Stimulated activated naive CD8-positive, alpha-beta T cell treated with anti-CD3 and anti-CD28 coated beads, Interleukin-15, Interleukin-2, amounts not matched to agents 100 ng/mL and 50 ng/mL, for 24 hours (primary cell): Measurements from ENCODE around the gene CASTOR1.

Experiments used
- H3K27ac Mint-ChIP-seq: one replicate; pipeline ENCODE4 v1.8.0; 2021; ENCODE audit warnings: mild to moderate bottlenecking, mixed read lengths
- H3K27me3 Mint-ChIP-seq: one replicate; pipeline ENCODE4 v1.8.0; 2021; ENCODE audit warnings: mixed read lengths
- H3K36me3 Mint-ChIP-seq: one replicate; pipeline ENCODE4 v1.8.0; 2021; ENCODE audit warnings: low read depth, mixed read lengths
- H3K4me1 Mint-ChIP-seq: one replicate; pipeline ENCODE4 v1.8.0; 2021; ENCODE audit warnings: low read depth, mixed read lengths
- H3K4me3 Mint-ChIP-seq: one replicate; pipeline ENCODE4 v1.8.0; 2021; ENCODE audit warnings: mild to moderate bottlenecking, mixed read lengths
- H3K9me3 Mint-ChIP-seq: one replicate; pipeline ENCODE4 v1.8.0; 2021; ENCODE audit warnings: mixed read lengths

CASTOR1 gene

DNA sequence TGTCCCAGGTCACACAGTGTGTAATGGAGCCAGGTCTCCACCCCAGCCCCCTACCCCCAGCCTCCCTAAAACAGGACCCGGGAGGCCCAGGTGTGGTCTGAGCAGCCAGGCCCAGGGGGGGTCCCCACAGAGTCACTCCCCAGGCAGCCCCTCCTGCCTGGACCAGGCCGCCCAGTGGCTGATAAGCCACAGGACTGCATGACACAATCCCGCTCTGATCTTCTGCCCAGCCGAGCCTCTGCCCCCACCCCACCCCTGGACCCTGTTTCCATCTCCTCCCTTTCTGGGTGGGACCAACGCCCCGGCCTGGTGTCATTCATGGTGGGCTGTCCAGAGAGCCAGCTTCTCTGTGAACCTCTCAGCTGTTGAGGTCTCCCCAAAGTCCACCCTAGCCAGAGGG is 35.0 kb downstream of the CASTOR1 start:
- H3K4me1 Mint-ChIP-seq, result peaks cover 42% of the 10 kb centered on the region
- H3K36me3 Mint-ChIP-seq, result no peaks in the 10 kb centered on the region
- no peak overlapping the region for H3K27ac Mint-ChIP-seq
- no peaks in the 10 kb centered on the region for H3K27me3 Mint-ChIP-seq
- no peaks in the 10 kb centered on the region for H3K9me3 Mint-ChIP-seq
- H3K4me3 Mint-ChIP-seq, result no peak overlapping the region

DNA sequence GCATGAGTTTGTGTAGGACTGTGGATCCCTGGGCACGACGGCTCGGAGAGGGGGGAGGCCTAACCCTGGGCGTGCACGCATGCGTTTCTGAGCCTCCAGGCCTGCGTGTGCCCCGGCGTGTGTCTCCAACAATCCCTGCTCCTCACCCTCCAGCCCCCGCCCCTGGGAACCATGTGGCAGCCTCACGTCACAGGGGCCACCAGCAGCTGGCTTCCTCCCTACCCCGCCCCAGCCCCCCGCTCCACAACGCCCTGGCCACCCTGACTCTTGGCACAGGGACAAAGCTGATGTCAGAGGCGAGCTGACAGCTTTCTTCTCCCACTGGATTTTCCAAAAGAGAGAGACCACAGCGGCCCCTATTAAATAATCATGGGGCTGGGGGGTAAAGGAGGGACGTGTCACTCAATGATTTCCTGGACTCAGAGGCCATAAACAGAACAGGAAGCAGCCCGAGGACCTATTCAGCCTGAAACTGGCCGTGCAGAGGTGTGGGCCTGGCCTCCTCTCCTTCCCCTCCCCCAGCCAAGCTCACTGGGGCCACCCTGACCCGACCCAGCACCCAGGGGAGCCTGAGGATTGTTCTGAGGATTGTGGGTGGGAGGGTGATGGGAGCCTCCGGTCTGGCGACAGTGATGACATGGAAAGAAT is 36.0 kb downstream of the CASTOR1 start:
- H3K4me3 Mint-ChIP-seq, result no peak overlapping the region
- H3K4me1 Mint-ChIP-seq, result peaks cover 52% of the 10 kb centered on the region
- H3K27ac Mint-ChIP-seq, result no peak overlapping the region
- H3K9me3 Mint-ChIP-seq, result no peaks in the 10 kb centered on the region
- no peaks in the 10 kb centered on the region for H3K36me3 Mint-ChIP-seq
- H3K27me3 Mint-ChIP-seq, result no peaks in the 10 kb centered on the region

DNA sequence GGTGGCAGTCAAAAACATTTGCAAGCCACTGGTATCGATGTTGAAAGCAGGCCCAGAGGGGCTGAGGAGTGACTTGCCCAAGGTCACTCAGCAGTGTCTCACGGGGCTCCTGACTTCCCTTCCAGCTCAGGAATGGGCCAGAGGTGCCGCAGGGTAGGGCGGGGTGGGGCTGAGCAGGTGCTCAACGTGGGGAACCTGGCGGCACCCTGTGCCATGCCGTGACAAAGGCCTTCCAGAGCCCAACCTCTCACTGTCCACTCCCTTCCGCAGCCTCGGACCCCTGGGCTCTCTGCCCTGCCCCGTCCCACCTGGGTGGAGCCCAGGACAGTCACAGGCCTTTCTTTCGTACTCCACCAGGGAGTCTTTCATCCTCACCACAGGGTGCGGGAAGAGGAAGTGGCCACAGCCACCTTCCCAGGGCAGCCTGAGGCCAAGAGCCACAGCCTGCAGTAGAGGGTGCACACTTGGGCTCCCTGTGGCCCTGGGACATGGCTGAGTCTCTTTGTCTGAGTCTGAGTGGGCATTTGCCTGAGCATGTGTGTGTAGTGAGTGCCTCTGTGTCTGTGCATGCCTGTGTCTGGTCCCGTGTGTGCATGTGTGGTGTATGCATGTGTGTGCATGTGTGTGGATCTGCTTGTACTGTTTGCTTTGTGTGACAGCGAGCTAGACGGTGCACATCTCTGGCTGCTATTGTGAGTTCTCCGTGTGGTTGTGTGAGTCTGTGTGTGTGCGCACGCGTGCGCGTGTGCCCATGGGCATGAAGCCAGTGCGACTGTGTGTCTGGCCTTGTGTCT is 36.7 kb downstream of the CASTOR1 start:
- no peaks in the 10 kb centered on the region for H3K9me3 Mint-ChIP-seq
- no peaks in the 10 kb centered on the region for H3K36me3 Mint-ChIP-seq
- H3K4me3 Mint-ChIP-seq, result no peak overlapping the region
- no peaks in the 10 kb centered on the region for H3K27me3 Mint-ChIP-seq
- peaks cover 59% of the 10 kb centered on the region for H3K4me1 Mint-ChIP-seq
- H3K27ac Mint-ChIP-seq, result peak overlapping the region; percentile 17

DNA sequence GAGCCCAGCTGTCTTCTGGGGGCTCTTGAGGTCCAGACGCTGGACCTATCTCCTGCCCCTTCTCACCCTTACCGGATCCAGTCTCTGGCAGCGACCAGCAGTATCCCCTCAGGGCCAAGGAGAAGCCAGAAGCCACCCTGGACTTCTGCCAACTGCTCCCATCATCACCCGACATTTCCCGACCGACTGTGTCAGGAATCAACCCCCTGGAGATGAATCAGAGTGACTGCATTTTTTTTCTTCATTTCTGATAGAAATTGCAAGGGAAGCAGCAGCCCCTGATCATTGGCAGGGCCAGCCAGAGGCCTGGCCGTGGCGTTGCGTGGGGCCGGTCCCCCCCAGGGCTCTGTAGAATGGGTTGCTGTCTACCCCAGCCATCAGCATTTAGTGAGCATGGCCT is 37.6 kb downstream of the CASTOR1 start:
- Mint-ChIP-seq H3K4me3 (no peak overlapping the region), H3K27me3 (no peaks in the 10 kb centered on the region), H3K27ac (no peak overlapping the region), H3K9me3 (no peaks in the 10 kb centered on the region), H3K4me1 (peaks cover 68% of the 10 kb centered on the region), H3K36me3 (no peaks in the 10 kb centered on the region)

DNA sequence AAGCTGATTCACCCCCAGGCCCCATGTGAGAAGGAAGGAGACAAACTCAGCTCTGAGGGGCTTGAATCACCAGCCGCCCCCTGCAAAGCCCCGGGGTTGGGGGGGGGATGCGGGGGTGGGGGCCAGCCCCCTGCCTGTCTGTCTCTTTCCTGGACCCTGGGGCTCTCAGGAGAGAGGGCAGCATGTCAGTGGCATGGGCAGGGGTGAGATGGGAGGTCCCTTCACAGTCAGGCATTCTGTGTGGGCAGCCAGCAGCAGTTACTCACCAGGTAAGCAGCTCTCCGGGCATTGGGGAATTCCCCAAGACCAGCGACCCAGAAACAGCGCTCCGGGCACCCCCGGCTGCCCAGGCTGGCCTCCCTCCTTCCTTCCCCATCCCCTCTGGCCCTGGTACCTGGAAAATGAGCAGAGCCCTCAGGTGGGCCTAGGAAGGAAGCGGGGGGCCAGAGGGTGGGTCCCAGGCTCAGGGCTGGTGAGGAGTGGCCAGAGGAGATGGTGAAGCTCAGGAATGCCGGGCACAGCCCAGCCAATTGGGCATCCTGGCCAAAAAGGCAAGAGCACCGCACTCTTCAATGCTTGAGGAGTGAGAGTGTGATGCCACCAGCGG is 38.5 kb downstream of the CASTOR1 start:
- Mint-ChIP-seq H3K27ac (peak overlapping the region; percentile 67), H3K36me3 (no peaks in the 10 kb centered on the region), H3K4me1 (peaks cover 71% of the 10 kb centered on the region), H3K4me3 (no peak overlapping the region), H3K9me3 (no peaks in the 10 kb centered on the region), H3K27me3 (no peaks in the 10 kb centered on the region)

DNA sequence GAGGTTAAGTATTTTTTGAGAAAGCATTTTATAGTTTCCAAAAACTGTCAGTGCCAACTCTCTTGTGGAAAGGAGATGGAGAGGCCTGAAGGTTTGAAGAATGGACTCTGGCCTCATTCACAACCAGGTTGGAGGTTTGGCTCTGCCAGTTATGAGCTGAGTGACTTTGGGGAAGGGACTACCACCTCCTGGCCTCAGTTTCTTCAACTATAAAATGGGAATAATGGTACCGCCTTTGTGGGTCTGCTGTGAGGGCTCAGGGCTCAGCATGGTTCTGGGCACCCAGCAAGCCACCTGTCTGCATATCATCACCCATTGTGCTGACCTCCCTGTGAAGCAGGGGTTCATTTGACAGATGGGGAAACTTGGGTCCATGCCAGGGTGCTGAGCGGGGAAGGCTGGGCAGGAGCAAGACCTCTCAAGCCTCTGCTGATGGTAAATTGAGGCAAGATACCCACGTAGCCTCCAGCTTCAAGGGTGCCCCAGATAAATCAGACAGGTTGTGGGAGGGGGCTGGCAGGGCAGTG is 39.2 kb downstream of the CASTOR1 start:
- peaks cover 76% of the 10 kb centered on the region for H3K4me1 Mint-ChIP-seq
- H3K27me3 Mint-ChIP-seq, result no peaks in the 10 kb centered on the region

DNA sequence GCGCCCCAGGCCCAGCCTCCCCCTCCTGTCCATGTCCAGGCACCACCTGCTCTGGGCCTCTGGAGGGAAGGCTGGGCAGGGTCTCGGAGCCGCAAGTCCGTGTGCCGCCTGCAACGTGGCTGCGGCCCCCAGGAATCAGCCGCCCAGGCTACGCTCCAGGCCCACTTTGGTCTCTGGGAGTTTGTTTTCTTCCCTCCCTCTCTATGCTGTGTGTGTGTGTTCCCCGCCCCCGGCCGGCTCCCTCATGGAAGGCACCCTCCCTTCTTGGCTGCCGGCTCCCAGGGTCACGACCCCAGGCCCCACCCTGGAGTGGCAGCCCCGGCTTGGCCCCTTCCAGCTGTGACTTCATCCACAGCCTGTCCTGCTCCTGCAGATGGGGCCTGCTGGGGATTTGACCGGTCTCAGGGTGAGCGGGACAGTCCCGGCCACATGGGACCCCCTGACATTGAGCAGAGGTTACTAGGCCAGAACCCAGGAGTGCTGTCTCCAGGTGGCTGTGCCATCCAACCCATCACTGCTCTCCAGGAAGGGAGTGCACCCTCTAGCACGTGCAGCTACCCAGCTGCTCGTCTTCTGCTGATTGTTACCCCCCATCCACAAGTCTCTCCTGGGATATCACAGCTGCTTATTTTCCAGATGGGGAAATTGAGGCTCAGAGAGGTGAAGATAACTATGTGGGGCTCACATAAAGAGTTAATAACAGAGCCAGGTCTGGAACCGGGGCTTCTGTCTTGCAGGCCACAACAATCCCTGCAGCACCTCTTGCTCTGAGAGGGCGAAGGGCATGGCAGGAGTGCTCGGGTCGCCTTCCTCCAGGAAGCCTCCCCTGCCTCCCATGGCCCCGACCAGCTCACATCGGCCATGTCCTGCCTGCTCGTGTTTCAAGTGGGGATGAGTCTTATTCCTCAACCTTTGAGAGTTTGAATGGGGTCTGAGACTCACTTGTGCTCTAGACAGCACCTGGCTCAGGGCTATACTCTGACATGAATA is 40.0 kb downstream of the CASTOR1 start:
- peaks cover 83% of the 10 kb centered on the region for H3K4me1 Mint-ChIP-seq
- H3K36me3 Mint-ChIP-seq, result peaks cover 14% of the 10 kb centered on the region
- no peaks in the 10 kb centered on the region for H3K9me3 Mint-ChIP-seq
- H3K27ac Mint-ChIP-seq, result peak overlapping the region; percentile 92
- H3K4me3 Mint-ChIP-seq, result no peak overlapping the region
- no peaks in the 10 kb centered on the region for H3K27me3 Mint-ChIP-seq

More for the DNA sequence above, 39.2 kb downstream of the CASTOR1 start:
- Mint-ChIP-seq H3K4me3 (no peak overlapping the region), H3K9me3 (no peaks in the 10 kb centered on the region), H3K36me3 (peaks cover 6% of the 10 kb centered on the region), H3K27ac (peak overlapping the region; percentile 88)

DNA sequence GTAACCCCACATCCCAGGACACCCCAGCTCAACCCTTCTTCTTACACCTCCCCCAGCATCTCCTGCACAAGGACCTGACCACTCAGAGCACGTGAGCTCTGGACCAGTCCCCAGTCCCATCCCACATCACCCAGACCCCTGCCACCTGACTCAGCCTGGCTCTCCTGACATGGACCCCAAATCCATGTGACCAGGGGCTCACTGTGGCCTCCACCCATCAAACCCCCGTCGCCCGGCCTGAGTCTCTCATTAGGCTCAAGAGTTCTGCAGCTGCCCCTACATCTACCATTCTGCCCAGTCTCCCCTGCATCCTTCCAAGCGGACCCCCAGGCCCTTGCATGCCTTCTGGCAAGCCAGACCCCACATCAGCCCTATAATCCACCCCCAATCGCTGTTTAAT is 40.8 kb downstream of the CASTOR1 start:
- Mint-ChIP-seq H3K4me3 (no peak overlapping the region), H3K4me1 (peaks cover 88% of the 10 kb centered on the region), H3K27me3 (no peaks in the 10 kb centered on the region), H3K27ac (peak overlapping the region; percentile 92), H3K36me3 (peaks cover 23% of the 10 kb centered on the region), H3K9me3 (no peaks in the 10 kb centered on the region)

DNA sequence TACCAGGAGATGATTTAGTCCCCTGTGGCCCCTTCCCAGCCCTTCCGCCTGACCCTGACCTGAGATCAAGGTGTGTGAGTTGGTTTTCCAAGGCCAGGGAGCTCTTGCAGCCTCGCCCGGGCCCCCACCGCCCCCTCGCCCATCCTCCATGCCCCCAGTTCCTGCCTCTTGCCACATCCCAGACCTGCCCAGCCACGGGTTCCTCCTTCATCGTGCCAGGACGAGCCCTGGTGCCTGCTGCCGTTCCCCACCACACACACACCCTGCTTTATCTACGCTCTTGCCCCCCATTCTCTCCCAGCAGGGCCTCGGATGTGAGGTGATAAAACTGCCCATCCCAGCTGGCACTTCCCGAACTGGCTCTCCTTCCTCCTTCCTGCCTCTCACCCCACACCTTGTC is 41.3 kb downstream of the CASTOR1 start:
- Mint-ChIP-seq H3K36me3 (peaks cover 28% of the 10 kb centered on the region), H3K4me1 (peaks cover 89% of the 10 kb centered on the region), H3K27me3 (no peaks in the 10 kb centered on the region), H3K4me3 (no peak overlapping the region), H3K9me3 (no peaks in the 10 kb centered on the region), H3K27ac (peak overlapping the region; percentile 92)

DNA sequence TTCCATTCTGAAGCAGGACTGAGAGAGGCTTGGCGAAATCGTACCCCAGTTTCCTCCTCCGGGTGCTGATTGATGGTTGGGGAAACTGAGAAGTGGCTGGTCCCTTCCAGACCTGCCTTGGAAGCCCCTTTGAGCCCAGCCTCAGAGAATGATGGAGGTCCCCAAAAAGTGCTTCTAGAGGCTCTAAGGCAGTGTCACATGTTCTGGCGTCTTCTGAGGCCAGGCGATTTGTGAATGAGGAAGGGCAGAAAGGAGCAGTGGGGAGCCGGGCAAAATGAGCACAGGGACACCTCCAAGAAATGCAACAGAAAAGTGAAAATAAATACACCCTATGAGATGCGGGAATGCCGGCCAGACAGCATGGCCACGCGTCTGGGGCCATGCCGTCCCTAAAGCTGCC is 41.7 kb downstream of the CASTOR1 start:
- H3K4me3 Mint-ChIP-seq, result peak overlapping the region; percentile 97
- H3K9me3 Mint-ChIP-seq, result no peaks in the 10 kb centered on the region
- peaks cover 89% of the 10 kb centered on the region for H3K4me1 Mint-ChIP-seq
- H3K27me3 Mint-ChIP-seq, result no peaks in the 10 kb centered on the region
- peak overlapping the region; percentile 92 for H3K27ac Mint-ChIP-seq
- H3K36me3 Mint-ChIP-seq, result peaks cover 32% of the 10 kb centered on the region

DNA sequence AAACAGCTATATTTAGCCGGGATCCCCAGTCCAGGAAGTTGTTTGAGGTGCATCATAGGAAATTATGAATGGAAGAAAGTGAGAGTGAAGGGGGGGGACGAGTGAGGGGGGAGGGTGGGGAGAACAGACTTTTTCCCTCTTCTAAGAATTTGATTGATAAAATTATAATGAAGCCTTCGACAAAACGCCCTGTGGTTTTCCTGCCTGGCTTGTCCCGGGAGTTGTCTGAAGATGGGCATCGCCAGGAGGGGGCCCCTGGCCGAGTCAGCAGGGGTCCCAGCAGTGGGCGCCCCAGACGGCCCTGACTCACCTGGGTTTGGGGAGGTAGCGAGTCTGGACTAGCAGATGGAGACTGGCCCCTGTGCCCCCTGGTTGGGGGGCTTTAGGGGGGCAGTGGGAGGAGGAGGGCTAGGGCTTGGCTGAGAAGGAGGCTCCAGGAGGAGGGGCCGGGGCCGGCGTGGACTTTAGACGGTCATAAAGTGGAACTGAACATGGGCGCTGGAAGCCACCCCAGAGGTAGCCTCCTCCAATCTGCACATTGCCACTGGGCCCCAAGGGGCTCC is 42.4 kb downstream of the CASTOR1 start:
- H3K27me3 Mint-ChIP-seq, result no peaks in the 10 kb centered on the region
- peak overlapping the region; percentile 97 for H3K4me3 Mint-ChIP-seq
- peak overlapping the region; percentile 92 for H3K27ac Mint-ChIP-seq
- peaks cover 88% of the 10 kb centered on the region for H3K4me1 Mint-ChIP-seq
- no peaks in the 10 kb centered on the region for H3K9me3 Mint-ChIP-seq
- peaks cover 37% of the 10 kb centered on the region for H3K36me3 Mint-ChIP-seq

DNA sequence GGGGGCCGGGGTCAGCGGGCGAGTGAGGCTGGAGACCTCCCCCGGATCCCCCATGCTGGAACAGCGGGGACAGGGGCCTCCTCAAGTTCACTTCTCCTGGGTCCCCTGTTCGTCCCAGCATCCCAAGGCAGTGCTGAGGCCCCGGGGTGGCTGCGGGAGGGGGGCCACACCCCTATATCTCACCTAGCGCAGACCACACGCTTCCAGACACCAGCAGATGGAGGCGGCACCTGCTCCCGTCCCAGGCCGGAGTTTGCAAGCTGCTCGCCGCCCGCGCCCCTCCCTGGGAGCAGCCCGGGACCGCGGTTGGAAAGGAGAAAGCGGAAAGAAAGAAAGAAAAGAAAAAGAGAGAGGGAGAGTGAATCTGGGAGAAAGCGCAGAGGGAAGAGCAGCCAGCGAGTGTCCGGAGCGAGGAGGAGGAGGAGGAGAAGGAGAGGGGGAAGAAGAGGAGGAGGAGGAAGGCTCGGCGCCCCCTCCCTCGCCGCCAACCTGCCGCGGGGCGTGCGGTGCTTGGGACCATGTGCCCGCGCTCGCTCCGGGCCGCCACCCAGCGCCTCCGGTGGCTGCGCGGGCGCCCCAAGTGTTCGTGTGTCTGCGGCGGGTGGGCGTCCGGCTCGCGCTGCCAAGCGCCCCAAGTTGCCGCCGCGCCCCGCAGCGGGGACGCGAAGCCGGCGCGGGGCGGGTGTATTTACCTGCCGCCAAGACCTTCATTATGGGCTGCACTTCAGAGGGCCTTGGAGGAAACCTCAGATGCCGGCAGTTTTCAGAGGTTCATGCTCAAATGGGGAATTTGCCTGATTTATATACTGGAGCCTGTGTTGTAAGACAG is 43.1 kb downstream of the CASTOR1 start, which contains the start of gene LIF:
Gene LIF (minus strand): TSS at position 775 of the 829 bp plus-strand sequence. CDS start 64 bp downstream, at position 711.
- Mint-ChIP-seq H3K36me3 (peaks cover 37% of the 10 kb centered on the region), H3K27me3 (no peaks in the 10 kb centered on the region), H3K4me3 (peak within 1 kb of the TSS; percentile 97), H3K27ac (peak within 1 kb of the TSS; percentile 98), H3K9me3 (no peaks in the 10 kb centered on the region), H3K4me1 (peaks cover 83% of the 10 kb centered on the region)
